ENCODE data around the gene JAK1.

- TF ChIP-seq CTCF (IDR thresholded peaks at IDR 0.05), result no peak
- TF ChIP-seq POLR2A (IDR thresholded peaks at IDR 0.05), result no peak
- no peak for TF ChIP-seq POLR2AphosphoS5 (IDR thresholded peaks at IDR 0.05)
These were observed 55.0 kb downstream of the JAK1 start for GRCh38 chr1:64911326-64911725.
